Measurements from ENCODE around the gene AREL1.
A peak's percentile ranks its signal among the peaks of the same experiment; 100 is the strongest.

Gene AREL1

DNA sequence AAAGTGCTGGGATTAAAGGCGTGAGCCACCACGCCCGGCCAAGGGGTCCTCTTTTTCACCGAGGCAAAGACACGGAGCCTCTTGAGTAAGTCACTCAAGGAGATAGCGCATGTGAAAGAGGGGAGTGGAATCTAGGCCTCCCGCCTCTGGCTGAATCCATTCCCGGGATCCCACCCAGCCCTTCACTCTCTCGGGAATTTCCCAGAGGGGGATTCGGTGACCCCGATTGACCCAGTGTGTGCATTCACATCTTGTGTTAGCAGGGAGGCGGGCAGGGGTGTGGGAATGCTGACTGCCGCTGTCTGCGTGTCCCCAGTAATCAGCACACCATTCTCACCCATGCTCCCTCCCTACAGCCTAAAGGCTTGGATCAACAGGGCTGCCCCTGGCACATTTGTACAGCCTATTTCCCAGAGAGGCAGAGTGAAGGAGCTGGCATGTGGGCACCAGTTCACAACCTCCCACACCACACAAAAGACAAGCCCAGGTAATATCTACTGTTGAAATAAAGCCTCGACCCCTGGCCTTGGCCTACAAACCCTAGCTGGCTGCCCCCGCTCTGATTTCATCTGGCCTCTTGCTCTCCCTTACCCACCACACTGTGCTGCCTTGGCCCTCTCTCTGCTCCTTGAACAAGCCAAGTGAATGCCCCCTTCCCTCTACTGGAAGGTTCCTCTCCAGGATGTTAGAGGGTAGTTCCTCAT, 99.5 kb downstream of the AREL1 start:
- no peak for DNase-seq (ENCODE audit: low read depth)
- TF ChIP-seq, protein P1, sequence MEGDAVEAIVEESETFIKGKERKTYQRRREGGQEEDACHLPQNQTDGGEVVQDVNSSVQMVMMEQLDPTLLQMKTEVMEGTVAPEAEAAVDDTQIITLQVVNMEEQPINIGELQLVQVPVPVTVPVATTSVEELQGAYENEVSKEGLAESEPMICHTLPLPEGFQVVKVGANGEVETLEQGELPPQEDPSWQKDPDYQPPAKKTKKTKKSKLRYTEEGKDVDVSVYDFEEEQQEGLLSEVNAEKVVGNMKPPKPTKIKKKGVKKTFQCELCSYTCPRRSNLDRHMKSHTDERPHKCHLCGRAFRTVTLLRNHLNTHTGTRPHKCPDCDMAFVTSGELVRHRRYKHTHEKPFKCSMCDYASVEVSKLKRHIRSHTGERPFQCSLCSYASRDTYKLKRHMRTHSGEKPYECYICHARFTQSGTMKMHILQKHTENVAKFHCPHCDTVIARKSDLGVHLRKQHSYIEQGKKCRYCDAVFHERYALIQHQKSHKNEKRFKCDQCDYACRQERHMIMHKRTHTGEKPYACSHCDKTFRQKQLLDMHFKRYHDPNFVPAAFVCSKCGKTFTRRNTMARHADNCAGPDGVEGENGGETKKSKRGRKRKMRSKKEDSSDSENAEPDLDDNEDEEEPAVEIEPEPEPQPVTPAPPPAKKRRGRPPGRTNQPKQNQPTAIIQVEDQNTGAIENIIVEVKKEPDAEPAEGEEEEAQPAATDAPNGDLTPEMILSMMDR (IDR thresholded peaks at IDR 0.05; ENCODE audit: control insufficient read depth, insufficient read depth, low read depth, low read length, missing control alignments), result no peak
- no peak overlapping the region for H3K4me3 ChIP-seq (ENCODE audit: control insufficient read depth, low read depth, low read length)

DNA sequence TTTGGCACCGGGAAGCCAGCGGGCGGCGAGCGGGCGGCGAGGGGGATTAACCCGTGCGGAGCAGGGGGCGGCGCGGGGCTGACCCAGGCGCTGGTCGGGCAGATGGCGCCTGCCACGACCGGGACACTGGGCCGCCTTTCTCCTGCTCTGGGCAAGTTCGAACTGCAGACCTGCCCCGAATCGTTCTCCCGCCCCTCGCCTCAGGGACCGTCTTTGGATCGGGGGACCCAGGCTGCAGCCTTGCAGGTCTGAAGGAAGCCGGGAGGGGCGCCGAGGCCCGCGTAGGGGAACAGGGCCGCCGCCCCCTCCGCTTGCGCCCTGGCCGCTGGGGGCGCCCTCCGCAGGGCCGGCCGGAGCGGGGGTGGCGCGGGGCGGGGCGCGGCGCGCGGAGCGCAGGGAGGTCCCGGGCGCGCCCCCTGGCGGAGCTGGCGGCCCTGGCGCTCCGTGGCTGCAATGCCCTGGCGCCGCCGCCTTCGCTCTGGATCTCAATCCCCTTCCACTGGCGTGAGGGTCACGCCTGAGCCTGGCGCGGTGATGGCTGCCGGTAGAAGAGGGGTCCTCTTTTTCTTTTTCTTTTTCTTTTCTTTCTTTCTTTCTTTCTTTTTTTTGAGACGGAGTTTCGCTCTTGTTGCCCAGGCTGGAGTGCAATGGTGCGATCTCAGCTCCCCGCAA, 100.4 kb downstream of the AREL1 start:
- no peak for DNase-seq (ENCODE audit: low read depth)
- H3K4me3 ChIP-seq (ENCODE audit: control insufficient read depth, low read depth, low read length), result peak overlapping the region; percentile 76
- TF ChIP-seq, protein P1 (IDR thresholded peaks at IDR 0.05; ENCODE audit: control insufficient read depth, insufficient read depth, low read depth, low read length, missing control alignments), result peak; percentile 48

DNA sequence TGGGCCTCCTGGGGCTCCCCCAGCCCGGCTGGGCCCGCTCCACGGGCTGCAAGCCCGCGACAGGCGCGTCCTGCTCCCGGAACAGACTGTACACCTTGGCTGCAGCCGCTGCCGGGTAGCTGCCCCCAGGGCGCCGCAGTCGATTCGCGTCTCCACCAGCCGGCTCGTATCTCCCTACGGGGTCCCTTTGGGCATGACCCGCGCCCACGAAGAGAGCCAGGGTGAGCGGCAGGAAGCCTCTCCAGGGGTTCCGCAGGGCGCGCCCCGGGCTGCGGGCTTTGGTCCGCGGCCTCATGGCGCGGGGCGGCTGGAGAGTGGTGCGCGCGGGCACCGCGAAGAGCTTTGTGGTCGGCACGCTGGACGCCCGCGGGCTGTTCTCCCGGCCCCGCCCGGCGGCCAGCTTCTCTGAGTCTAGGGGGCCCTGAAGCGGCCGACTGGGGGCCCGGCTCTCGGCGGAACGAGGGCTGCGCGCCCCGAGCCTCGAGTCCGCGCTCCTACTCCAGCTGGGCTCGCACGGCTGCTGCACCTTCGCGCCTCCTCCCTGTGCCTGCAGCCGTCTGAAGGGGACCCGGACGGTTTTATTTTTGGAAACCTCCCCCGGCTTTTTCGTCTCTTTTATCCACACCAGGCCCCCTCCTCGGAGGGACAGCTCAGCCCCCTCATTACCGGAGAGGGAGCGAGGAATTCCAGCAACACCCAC, 101.1 kb downstream of the AREL1 start, which contains the start of gene LTBP2:
Gene LTBP2, minus strand, starts transcription at position 588 of the 700 bp plus-strand sequence. Its CDS starts 293 bp downstream, at position 295.
- TF ChIP-seq, protein P1 (IDR thresholded peaks at IDR 0.05; ENCODE audit: control insufficient read depth, insufficient read depth, low read depth, low read length, missing control alignments), result no peak
- no peak for DNase-seq (ENCODE audit: low read depth)
- H3K4me3 ChIP-seq (ENCODE audit: control insufficient read depth, low read depth, low read length), result peak within 1 kb of the TSS; percentile 76

Data from AG09309 (cell line).